OCI-LY7 (cell line): ENCODE results near the gene CIAO3.

ENCODE experiments used
- EZH2phosphoT487 ChIP-seq: fragments of 200-600 bp; sonication (generic); IDR thresholded peaks from 2 replicates; pipeline ENCODE4 v1.6.1; 2018; ENCODE audit warnings: low read depth, borderline replicate concordance, mild to moderate bottlenecking, mixed run types, antibody characterized with exemption, low read length, moderate library complexity, mixed read lengths
- TF ChIP-seq, protein P1 (sequence below): fragments of 200-600 bp; sonication (generic); conservative IDR thresholded peaks from 2 replicates; pipeline ENCODE4 v1.5.1; 2014; ENCODE audit warnings: mild to moderate bottlenecking, antibody characterized with exemption, low read length, moderate library complexity, mixed read lengths

DNA sequence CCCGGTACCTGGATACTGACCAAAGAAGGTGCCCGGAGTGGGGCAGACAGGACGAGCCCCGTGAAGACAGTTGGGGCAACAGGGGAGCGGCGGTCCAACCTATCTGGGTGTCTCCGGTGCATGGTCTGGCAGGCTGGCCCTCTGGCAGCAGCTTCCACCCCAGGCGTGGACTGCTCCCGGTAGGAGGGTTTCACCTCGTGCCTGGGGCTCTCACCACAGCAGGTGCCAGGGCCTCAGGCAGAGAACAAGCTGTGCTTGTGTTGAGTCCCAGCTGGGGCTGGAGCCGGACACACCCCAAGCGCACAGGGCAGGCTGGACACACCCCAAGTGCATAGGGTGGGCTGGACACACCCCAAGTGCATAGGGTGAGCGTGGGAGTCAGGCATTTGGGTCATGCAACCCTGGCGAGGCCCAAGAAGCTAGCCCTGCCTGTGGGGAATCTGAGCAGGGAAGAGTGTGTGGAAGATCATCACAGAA is 33.7 kb downstream of the CIAO3 start:
- TF ChIP-seq, protein P1, sequence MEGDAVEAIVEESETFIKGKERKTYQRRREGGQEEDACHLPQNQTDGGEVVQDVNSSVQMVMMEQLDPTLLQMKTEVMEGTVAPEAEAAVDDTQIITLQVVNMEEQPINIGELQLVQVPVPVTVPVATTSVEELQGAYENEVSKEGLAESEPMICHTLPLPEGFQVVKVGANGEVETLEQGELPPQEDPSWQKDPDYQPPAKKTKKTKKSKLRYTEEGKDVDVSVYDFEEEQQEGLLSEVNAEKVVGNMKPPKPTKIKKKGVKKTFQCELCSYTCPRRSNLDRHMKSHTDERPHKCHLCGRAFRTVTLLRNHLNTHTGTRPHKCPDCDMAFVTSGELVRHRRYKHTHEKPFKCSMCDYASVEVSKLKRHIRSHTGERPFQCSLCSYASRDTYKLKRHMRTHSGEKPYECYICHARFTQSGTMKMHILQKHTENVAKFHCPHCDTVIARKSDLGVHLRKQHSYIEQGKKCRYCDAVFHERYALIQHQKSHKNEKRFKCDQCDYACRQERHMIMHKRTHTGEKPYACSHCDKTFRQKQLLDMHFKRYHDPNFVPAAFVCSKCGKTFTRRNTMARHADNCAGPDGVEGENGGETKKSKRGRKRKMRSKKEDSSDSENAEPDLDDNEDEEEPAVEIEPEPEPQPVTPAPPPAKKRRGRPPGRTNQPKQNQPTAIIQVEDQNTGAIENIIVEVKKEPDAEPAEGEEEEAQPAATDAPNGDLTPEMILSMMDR = no peak
- no peak for TF ChIP-seq EZH2phosphoT487
